H1 (cell line): ENCODE data around the gene PRKN. TPM values are rescaled to one million over a fixed set of nuclear protein-coding genes. Genes with fewer than 3 reads are reported as not detected.

ENCODE experiments used
- ATF2 ChIP-seq: IDR thresholded peaks from 2 replicates; pipeline ENCODE4 v1.6.1; 2012; ENCODE audit warnings: low read length, inconsistent platforms
- BACH1 ChIP-seq: IDR thresholded peaks from 2 replicates; pipeline ENCODE4 v1.6.1; 2012; ENCODE audit warnings: low read length, improper control_type of control experiment
- BCL11A ChIP-seq, 2 experiments: IDR thresholded peaks; one replicate each; pipeline ENCODE4 v1.6.1; 2011; ENCODE audit warnings: low read depth in 2 of 2, low read length in 2 of 2, mild to moderate bottlenecking in 2 of 2
- CBX8 ChIP-seq: fragments of 300-800, 300-1000 bp; sonication (generic); IDR thresholded peaks from 2 replicates; pipeline ENCODE4 v1.7.1; 2016; ENCODE audit warnings: low read depth, low read length, borderline replicate concordance
- MAX ChIP-seq: IDR thresholded peaks from 2 replicates; pipeline ENCODE4 v1.6.1; 2012; ENCODE audit warnings: inconsistent platforms
- POLR2AphosphoS5 ChIP-seq: IDR thresholded peaks from 2 replicates; pipeline ENCODE4 v1.6.1; 2011; ENCODE audit warnings: low read depth, low read length
- POU5F1 ChIP-seq: IDR thresholded peaks from 2 replicates; pipeline ENCODE4 v1.6.1; 2011; ENCODE audit warnings: low read depth, mild to moderate bottlenecking, low read length, moderate library complexity
- SRF ChIP-seq: IDR thresholded peaks from 2 replicates; pipeline ENCODE4 v1.6.1; 2011; ENCODE audit warnings: mild to moderate bottlenecking, low read depth, low read length, moderate library complexity
- TCF12 ChIP-seq: IDR thresholded peaks from 2 replicates; pipeline ENCODE4 v1.6.1; 2011; ENCODE audit warnings: low read depth, mild to moderate bottlenecking, low read length
- polyA plus RNA-seq, 7 experiments: library from polyadenylated mRNA; depleted of rRNA in 3 of 7; stranded (reverse) in 5 of 7; unstranded in 2 of 7; fragments of >200 nt in 5 of 7; fragments of 200-250 nt in 2 of 7; gene quantifications; 1 replicate in 5 of 7; 2 replicates in 1 of 7; 4 replicates in 1 of 7; pipeline versions ENCODE4 v1.2.1 to v1.2.3, GENCODE V29; 2011 to 2013; ENCODE audit warnings: missing spikeins in 2 of 7, mixed read lengths in 2 of 7
- total RNA-seq: library from RNA; stranded (reverse); fragmentation: NEBNext Ultra II Directional; extraction: Animal tissue kit (Norgen Biotek cat#: 25700); gene quantifications from 2 replicates; pipeline ENCODE4 v1.2.1, GENCODE V29; 2021

PRKN gene
- total and polyA plus RNA-seq, 2 of the 8 experiments (the other 6 are each of a cell fraction or from before 2014, with no cell fraction given), result 0.13 to 0.29 TPM

- TF ChIP-seq POLR2AphosphoS5 (no peak), TCF12 (no peak), BACH1 (no peak), CBX8 (no peak), BCL11A (IDR thresholded peaks at IDR 0.05; ENCODE audit: low read depth in 2 of 2, low read length in 2 of 2) (no peak), SRF (no peak), ATF2 (no peak), POU5F1 (no peak), MAX (no peak)
- TF ChIP-seq, all 59 proteins: peak for 0
Measured at GRCh38 chr6:162032620-162033019, 694.9 kb downstream of the PRKN start (continued).
